ENCODE measurements around the gene OOSP2.

The OOSP2 gene

DNA sequence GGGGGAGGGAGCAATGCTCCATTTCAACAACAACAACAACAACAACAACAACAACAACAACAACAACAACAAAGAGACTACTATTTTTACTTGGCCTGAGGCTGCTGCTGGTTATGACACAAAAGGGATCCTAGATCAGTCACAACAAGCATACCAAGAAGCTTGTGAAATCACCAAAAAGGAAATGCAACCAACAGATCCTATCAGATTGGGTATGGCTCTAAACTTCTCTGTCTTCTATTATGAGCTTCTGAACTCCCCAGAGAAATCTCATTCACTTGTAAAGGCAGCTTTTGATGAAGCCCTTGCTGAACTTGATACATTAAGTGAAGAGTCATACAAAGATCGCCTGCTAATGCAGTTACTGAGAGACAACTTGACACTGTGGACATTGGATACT, 37.8 kb downstream of the OOSP2 start:
- DNase-seq (ENCODE audit: low read depth in 2 of 2, low spot score in 1 of 2) = no peak

GRCh38 chr11:60078745-60079144, 38.5 kb downstream of the OOSP2 start:
- no peak for DNase-seq (ENCODE audit: low read depth in 2 of 2, low spot score in 1 of 2)

- DNase-seq (ENCODE audit: low read depth in 2 of 2, low spot score in 1 of 2) = no peak
These were observed 40.3 kb downstream of the OOSP2 start for GRCh38 chr11:60080535-60080934.

- DNase-seq (ENCODE audit: low read depth in 2 of 2, low spot score in 1 of 2) = no peak
These were observed 44.5 kb downstream of the OOSP2 start for GRCh38 chr11:60084631-60085273.

GRCh38 chr11:60085909-60086308, 45.7 kb downstream of the OOSP2 start:
- no peak for DNase-seq (ENCODE audit: low read depth in 2 of 2, low spot score in 1 of 2)

GRCh38 chr11:60087239-60087638, 47.0 kb downstream of the OOSP2 start:
- DNase-seq (ENCODE audit: low read depth in 2 of 2, low spot score in 1 of 2) = no peak

DNA sequence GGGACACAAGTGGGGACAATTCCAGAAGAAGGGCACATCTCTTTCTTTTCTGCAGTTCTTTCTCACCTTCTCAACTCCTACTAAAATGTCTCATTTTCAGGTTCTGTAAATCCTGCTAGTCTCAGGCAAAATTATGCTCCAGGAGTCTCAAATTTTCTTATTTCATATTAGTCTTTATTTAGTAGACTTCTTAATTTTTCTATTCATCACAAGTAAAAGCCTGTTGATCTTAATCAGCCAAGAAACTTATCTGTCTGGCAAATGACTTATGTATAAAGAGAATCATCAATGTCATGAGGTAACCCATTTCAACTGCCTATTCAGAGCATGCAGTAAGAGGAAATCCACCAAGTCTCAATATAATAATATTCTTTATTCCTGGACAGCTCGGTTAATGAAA, 48.2 kb downstream of the OOSP2 start, which contains the start of gene MS4A2:
Gene MS4A2, plus strand, starts transcription at position 301 of the 400 bp plus-strand sequence. CDS start 102 bp downstream, outside the sequence.
- no peak for DNase-seq (ENCODE audit: low read depth in 2 of 2, low spot score in 1 of 2)

DNA sequence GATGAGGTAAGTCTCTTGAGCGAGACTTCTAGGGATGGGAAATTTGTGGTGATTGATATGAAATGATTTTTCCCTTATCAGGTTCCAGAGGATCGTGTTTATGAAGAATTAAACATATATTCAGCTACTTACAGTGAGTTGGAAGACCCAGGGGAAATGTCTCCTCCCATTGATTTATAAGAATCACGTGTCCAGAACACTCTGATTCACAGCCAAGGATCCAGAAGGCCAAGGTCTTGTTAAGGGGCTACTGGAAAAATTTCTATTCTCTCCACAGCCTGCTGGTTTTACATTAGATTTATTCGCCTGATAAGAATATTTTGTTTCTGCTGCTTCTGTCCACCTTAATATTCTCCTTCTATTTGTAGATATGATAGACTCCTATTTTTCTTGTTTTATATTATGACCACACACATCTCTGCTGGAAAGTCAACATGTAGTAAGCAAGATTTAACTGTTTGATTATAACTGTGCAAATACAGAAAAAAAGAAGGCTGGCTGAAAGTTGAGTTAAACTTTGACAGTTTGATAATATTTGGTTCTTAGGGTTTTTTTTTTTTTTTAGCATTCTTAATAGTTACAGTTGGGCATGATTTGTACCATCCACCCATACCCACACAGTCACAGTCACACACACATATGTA, 55.4 kb downstream of the OOSP2 start:
- DNase-seq (ENCODE audit: low read depth in 2 of 2, low spot score in 1 of 2) = no peak

DNA sequence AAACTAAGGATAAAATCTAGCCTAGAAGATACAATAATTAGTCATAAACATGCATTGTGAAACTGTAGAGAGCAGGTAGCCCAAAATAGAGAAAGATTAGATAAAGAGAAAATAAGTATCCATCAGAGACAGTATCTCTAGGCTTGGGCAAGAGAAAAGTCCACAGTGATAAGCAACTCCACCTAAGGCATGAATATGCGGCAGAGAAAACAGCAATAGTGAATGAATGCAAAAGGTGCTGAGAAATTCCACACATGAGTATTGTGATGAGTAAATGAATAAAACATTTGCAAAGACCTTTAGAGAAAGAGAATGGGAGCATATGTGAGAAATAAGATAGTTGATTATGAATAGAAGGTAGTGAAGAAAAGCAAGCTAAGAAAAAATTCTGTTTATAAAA, 57.0 kb downstream of the OOSP2 start:
- no peak for DNase-seq (ENCODE audit: low read depth in 2 of 2, low spot score in 1 of 2)

Measured in stimulated activated CD8-positive, alpha-beta memory T cell treated with anti-CD3 and anti-CD28 coated beads, Interleukin-4, amount 100 ng/mL, for 4 hours (primary cell).